NCI-H1092 treated with DMSO at 0.1 percent for 48 hours (cell line): ENCODE results near the gene TBC1D16.

ENCODE experiments used
- DNase-seq: peaks from one replicate; lab custom pipeline; 2025; lab: John Stamatoyannopoulos, UW

Gene TBC1D16, protein sequence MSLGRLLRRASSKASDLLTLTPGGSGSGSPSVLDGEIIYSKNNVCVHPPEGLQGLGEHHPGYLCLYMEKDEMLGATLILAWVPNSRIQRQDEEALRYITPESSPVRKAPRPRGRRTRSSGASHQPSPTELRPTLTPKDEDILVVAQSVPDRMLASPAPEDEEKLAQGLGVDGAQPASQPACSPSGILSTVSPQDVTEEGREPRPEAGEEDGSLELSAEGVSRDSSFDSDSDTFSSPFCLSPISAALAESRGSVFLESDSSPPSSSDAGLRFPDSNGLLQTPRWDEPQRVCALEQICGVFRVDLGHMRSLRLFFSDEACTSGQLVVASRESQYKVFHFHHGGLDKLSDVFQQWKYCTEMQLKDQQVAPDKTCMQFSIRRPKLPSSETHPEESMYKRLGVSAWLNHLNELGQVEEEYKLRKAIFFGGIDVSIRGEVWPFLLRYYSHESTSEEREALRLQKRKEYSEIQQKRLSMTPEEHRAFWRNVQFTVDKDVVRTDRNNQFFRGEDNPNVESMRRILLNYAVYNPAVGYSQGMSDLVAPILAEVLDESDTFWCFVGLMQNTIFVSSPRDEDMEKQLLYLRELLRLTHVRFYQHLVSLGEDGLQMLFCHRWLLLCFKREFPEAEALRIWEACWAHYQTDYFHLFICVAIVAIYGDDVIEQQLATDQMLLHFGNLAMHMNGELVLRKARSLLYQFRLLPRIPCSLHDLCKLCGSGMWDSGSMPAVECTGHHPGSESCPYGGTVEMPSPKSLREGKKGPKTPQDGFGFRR

DNA sequence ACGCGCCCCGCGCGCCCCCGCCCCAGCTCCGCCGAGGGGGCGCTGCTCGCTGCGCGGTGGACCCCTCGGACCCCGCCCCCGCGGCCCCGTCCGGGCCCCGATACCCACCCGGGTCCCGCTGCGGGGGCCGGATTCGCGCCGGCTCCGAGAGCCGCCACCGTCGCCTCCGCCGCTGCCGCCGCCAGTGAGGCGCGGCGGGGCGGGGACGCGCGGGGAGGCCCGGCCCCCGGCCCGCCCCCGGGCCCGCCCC is at the start of gene TBC1D16:
Gene TBC1D16, minus strand, starts transcription at position 186 of the 250 bp plus-strand sequence. CDS start 22,325 bp downstream, outside the sequence.
- no peak for DNase-seq

DNA sequence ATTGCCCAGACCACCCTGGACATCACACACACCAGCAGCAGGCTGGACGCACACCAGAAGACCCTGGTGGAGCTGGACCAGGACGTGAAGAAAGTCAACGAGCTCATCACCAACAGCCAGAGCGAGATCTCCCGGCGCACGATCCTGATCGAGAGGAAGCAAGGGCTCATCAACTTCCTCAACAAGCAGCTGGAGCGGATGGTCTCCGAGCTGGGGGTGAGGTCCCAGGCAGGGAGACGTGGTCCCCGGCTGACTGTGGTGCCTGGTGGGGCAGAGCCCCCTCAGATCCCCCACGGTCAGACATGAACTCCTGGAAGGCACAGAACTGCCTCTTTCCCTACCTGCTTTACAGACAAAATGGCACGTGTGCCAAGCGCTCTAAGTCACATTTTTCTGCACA is 49.1 kb upstream of the TBC1D16 start:
- DNase-seq = no peak

DNA sequence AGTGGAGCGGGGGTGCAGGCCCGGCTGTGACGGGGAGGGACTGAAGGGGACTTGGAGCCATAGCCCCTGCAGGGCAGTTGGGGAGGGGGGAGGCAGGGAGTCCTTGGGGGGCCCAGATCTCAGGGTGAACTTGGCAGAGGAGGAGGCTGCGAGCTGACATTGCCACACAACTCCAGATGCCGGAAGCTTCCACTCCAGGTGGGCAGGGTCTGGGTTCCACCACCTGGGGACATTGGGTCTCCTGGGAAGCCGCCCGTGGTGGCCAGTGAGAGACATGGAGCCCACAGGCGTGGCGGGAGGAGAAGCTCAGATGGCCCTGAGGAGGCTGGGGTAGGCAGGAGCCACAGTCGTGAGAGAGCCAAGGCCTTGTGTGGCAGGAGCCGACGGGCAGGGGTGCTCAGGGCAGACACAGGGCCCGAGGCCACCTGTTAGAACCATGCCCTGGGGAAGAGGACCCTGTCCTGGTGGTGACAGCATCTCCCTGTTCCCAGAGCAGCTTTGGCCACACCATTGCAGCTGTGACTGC is 47.5 kb upstream of the TBC1D16 start:
- no peak for DNase-seq

DNA sequence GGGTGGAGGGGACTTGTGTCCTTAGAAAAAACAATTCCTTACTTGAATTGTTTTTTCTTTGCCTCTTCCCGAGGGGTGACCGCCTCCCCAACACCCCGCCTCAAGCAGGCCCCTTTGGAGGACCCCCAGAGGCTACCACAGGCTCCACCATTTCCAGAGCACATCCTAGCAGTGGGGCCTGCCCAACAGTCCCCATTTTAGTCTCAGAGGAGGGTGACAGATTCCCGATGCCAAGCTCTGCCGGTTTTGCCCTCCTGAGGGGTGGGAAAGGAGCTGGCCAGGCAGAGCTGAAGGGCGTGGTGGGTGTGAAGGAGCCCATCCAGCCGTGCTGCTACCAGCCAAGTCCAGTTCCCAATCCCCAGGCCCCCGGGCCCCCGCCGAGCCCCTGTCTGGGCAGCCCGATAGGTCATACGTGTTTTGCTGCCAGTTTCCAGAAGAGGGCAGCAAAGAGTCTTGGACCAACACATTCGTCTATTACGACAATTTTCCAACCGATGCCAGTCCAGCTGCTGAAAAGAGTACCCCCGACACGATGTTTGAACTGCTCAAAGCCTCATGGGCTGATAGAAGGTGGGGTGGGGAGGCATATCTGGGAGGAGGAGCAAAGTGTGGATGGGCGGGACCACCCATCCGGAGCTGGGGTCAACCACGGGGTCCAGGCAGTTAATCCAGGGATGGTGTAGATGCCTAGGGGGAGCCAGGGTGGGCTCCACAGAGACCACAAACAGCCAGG is 46.9 kb upstream of the TBC1D16 start:
- DNase-seq = peak; percentile 70

DNA sequence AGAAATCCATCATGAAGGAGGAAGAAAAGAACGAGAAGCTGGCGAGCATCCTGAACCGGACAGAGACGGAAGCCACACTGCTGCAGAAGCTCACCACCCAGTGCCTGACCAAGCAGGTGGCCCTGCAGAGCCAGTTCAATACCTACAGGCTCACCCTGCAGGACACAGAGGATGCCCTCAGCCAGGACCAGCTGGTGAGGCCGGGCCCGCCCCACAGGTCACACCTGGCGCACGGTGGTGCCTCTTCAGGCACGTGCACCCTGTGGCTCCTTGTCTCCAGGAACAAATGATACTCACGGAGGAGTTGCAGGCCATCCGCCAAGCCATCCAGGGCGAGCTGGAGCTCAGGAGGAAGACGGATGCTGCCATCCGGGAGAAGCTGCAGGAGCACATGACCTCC is 45.9 kb upstream of the TBC1D16 start:
- DNase-seq = no peak

DNA sequence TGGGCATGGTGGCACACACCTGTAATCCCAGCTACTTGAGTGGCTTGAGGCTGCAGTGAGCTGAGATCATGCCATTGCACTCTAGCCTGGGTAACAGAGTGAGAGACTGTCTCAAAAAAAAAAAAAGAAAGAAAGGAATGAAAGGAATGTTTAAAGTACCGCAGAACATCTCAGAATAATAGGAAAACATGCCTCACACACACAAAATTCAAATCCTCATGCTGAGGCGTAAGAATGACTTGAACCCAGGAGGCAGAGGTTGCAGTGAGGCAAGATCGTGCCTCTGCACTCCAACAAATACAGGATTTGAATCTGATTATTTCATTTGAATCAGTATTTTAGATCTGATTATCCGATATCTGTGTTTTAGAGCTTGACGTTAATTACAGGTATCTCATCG is 44.4 kb upstream of the TBC1D16 start:
- DNase-seq = no peak

DNA sequence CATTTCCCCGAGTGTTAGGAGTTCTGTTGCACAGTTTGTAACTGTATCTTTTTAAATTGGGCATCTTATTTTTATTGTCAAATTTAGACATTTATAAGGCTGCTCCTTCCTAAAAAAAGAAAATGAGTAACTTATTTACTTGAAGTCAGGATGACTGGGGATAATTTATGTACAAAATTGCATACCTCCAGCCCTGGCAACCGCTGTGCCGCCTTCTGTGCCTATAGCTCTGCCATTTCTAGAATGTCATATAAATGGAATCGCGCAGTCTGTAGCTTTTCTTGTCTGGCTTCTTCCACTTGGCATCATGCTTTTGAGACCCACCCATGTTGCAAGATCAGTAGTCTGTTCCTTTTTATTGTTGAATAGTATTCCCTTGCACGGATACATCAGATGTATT is 36.7 kb upstream of the TBC1D16 start:
- DNase-seq = no peak

DNA sequence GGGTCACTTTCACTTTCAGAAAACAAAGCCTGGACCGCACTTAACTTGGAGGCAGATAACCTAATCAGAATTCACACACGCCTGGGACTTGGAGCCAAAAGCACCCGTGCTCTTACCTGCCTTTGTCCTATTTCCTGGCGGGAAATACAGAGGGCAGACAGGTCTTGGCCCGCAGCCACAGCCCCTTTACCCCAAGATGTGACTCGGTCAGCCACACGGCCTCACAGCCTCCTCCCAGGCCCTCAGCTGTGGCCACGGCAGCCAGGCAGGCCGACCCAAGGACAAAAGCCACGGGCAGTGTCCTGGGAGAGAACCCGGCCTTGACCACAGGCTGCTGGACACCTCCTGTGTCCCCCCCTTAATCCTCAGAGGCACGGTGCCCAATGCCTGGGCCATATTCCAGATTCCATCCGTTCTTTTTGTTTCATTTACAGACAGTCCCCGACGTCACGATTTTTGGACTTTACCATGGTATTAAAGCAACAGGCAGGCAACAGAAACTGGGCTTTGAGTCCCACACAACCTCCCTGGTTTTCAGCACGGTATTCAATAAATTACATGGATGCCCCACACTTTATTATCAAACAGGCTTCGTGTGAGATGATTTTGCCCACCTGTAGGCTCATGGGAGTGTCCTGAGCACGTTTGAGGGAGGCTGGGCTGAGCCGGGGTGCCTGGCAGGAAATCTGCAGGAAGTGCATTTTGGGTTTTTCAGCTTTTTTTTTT is 35.6 kb upstream of the TBC1D16 start:
- DNase-seq = peak; percentile 80

DNA sequence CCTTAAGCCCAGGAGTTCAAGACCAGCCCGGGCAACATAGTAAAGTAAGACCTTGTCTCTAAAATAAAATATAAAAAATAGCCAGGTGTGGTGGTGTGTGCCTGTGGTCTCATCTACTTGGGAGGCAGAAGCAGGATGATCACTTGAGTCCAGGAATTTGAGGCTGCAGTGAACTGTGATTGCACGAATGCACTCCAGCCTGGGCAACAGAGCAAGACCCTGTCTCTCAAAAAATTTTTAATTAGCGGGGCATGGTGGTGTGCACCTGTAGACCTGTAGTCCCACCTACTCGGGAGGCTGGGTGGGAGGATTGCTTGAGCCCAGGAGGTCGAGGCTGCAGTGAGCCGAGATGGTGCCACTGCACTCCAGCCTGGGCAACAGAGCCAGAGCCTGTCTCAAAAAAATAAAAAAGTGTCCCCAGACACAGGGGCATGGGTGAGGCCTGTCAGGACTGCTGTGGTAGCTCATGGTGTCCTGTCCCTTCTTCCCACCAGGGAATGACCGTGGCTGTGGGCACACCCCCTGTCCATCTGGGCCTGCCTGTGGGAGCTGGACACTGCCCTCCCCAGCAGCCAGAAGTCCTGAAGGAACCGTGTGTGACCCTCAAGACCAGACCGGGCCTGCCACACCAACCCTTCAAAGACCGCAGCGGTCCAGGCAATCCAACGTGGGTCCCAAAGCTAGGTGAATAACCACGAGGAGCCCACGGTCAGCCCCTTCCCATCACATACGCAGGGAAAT is 34.9 kb upstream of the TBC1D16 start:
- no peak for DNase-seq

DNA sequence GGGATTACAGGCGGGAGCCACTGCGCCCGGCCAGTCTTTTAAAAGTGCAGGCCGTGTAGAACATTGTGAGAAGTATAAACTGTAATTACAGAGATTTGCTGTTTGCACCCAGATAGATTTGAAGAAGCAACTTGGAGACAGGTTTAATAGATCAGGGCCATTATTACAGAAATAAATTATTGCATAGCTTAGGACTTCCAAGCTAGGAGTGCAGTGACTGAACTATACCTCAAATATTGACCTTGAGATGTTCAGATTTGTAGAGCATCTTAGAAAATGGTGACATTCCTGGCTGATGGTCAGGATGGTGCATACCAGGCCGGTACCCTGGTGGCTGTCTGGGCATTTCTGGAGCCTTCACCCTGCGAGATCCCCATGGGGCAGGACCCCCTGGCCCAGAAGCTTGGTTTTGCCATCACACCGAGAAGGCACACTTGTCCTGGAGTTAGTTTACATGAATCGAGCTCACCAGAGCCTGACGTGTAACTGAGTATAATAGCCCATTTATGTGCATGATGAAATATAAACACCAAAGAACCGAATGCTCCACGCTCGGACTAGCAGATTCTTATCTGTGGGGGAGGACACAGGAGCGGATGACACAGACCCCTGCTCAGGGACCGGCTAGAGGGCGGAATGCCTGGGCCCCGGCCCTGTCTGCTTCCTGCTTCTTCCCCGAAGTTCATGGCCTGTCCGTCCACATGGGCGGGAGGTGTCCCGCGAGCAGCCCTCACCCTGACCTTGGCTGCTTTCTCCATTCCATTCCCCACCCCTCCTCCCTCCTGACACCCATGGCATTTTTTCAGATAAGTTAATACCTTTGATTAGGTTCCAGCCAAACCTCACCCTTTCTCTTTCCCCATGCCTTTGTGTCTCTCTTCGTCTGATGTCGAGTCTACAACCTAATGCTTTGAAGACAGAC is 32.9 kb upstream of the TBC1D16 start:
- DNase-seq = no peak

DNA sequence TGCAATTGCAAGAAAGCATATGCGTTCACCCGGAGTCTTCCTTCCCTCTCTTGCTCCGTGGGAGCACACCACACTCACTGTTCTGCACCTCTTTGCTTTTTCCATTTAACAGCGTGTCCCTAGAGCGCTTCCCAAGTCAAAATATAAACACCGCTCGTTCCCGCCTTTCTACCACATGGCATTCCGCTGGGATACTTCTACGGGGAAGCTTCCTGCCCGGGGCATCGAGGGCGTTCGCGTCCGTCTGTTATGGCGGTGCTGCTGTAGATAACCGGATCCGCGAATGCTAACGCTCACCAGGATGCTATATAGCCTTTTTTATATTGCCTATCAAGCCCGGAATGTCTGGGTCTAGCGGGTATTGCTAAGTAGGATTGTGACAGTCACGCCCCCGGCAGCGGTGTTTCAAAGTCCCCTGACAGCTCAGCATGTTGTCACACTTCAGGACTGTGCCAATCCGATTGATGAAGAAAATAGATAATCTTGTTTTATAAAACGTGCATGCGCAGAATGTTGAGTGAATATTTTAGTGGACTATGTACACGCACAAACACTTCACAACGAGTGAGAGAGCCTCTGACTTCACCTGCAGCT is 31.8 kb upstream of the TBC1D16 start:
- no peak for DNase-seq

DNA sequence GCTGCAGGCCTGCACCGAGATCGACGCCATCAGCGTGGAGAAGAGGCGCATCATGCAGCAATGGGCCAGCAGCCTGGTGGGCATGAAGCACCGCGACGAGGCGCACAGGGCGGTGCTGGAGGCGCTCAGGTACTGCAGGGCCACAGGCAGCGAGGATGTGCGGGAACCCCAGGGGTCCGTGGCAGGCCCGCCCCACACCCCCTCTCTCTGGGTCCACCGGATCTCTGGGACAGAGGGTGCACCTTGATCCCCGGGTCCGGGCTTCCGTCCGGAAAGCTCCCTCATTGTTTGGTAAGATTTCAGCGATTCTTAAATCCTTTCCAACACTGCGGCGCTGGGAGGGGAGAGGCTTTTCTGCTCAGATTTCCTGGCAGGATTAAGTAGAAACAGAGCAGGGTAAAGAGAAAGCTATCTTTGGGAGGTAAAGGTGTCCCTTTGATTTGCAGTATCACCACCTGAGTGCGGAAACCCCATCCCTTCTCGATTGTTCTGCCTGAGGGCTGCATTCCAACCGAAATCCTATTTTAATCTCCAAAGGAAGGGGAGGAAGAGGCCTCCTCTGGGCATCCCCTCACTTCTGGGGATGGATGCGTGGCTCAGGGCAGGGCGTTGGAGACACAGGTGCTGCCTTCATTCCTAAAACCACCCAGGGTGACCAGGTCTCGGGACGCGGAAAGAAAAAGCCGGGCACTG is 30.0 kb upstream of the TBC1D16 start:
- no peak for DNase-seq

DNA sequence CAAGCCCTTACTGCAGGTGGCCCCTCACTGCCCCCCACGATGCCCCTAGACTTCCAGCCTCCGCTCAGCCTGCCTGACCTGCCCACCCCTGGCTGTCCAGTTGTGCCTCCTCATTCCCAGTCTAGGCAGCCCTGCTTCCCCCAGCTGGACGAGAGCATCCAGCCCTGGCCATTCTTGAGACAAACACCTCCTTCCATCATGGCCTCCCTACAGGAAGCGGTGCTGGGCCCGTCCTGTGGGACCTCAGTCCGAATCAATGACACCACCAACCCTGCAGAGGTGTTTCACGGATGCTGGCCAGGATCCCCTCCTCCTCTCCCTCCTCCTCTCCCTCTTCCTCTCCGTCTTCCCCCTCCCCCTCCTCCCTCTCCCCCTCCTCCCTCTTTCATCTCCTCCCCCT is 29.0 kb upstream of the TBC1D16 start:
- DNase-seq = no peak

DNA sequence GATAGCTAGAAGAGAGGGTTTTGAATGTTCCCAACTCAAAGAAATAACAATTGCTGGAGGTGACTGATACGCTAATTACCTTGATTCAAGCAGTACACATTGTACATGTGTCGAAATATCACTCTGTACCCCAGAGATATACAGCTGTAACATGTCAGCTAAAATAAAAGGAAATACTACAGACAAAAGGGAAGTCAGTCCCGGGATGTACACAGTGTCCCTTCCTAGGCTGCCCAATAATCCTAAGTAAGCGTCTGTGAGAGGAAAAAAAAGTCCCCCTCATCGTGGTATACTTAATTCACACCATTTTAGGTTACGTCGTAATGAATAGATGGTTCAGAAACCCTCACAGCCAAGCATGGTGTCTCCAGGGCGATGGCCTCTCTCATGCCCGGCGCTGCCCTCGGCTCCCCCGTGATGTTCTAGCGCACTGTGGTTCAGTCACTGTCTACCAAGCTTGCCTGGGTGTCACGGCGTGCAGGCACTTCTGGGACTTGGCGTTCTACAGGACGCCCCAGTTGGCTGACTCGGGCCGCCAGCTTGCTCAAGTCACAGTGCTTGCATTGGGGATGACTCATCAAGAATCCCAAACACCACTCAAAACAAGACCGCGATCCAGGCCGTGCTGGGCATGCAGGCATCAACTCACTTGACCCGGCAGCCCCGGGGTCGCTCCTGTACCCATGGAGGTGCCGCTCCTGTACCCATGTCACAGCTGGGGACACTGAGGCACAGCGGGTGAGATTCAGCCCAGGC is 28.3 kb upstream of the TBC1D16 start:
- DNase-seq = no peak

DNA sequence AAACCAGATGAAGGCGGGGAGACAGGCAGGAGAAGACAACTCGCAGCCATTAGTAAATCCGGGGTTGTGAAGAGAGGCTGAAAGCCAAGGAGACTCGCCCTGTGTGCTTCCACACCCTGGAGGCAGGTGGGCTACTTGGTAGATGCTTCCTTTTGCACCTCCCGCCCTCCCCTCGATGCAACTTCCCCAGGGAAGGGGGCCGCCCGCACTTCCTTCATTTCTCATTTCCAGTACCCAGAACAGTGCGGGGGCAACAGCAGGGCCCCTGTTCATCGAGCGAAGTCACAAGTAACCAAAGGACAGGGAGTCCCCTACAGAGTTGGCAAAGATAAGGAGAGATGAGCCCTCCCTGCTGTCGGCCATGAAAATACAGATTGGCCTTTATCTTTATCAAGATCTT is 25.7 kb upstream of the TBC1D16 start:
- no peak for DNase-seq

DNA sequence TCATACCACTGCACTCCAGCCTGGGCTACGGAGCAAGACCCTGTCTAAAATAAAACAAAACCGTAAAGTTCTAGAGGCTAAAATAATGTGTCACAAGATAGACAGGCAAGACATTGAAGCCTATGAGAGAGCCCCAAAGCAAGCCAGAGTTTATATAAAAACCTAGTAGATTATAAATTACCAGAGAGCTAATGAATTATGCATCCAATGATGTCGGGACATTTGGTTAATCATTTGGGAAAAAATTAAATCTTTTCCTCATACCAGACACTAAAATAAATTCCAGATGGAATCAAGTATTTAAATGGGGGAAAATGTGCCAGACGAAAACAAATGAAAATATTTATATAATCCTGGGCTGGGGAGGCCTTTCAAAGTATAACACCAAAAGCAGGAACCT is 25.0 kb upstream of the TBC1D16 start:
- DNase-seq = no peak

DNA sequence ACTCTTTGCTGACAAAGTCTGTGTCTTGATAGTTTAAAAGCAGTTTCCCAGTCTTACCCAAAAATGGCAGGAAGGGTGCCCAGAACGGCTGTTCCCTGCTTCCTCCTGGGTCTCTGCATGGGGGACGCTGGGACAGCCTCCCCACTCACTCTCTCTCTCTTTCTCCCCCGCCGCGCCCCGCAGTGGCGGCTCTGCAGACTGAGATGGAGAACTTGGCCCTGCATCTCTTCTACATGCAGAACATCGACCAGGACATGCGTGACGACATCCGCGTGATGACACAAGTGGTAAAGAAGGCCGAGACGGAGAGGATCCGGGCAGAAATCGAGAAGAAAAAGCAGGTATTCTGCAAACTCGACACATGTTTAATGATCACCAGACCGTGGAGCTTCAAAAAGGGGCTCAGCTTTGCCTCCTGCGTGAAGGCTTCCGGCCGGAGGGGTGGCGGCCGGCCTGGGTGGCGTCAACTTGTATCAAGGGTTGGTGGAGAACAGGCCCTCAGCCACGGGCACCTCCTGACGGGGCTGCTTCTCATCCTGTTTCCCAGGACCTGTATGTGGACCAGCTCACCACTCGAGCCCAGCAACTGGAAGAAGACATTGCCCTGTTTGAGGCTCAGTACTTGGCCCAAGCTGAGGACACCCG is 22.8 kb upstream of the TBC1D16 start:
- no peak for DNase-seq

DNA sequence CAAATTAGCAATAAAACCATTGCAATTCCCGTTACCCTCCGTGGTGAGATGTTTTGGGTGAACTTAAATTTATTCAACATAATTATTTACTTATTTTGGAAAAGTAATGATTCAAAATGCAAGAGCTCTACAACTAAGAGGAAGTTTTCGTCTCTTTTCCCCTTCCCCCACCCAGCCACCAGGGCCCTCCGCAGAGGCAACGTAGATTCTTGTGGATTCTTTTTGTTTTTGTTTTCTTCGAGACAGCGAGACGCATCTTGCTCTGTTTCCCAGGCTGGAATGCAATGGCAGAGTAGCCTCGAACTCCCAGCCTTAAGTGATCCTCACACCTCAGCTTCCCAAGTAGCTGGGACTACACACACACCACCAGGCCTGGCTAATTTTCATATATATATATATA is 19.9 kb upstream of the TBC1D16 start:
- DNase-seq = no peak
